T-helper 1 cell (primary cell): ENCODE results near the gene ZNF814.
"Not testable (repeated sequence)": the region's sequence is repeated elsewhere in the genome, so short reads cannot be mapped to it uniquely, and the experiment has no call there.

Source experiments
- DNase-seq, 5 donors: peaks; one replicate each; pipeline ENCODE4 v3.0.0-alpha.2; 2012 to 2020

The ZNF814 gene

DNA sequence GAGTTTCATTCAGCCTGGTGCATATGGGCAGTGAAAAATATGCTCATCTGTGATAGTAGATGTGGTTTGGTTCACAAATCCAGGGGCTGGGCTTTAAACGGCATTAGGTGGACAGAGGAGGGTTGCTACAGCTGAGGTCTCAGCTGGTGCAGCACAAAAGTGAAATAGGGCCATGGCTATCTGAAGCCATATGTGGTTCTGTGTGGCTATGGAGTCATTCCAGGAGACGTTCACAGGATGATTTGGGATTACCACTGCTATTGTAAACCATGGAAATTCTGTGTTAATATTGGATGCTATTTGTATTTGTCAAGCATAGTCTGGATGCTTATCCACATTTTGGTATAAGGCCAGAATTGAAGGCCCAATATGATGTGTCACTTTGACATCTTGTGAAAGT lies 34.7 kb downstream of the ZNF814 start:
- DNase-seq: not testable (repeated sequence)

DNA sequence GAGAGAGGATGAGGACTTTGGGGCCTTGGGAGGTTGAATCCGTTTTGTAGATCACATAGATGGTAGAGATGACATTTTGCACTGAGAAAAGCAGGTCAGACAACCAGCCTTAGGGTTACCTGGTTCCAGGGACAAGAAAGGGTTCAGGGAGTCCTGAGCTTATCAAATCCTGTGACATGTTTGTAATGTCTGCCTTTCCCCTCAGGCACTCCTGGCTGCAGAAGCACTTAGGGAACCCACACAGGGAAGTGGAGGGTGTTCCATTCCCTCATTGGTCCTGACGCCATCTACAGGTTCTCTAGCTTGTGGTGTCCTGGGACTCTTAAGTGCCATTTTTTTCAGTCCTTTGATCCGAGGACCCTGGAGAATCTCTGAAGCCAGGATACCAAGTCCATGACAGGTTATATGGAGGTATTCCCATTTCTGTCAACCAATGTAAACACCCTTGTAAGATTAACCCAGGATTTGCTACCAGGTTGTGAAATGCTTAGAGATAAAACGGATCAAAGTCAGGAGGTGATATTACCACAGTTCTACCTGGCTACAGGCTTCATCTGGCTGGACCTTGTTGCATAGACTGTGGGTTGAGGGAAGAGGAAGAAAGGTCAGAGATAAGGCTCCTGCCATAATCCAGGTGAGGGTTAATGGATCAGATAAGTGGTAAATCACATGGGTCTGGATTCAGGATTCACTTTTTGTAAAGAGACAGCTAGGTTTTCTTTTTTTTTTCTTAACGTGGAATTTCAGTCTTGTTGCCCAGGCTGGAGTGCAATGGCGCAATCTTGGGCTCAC lies 36.8 kb downstream of the ZNF814 start:
- DNase-seq: not testable (repeated sequence)

DNA sequence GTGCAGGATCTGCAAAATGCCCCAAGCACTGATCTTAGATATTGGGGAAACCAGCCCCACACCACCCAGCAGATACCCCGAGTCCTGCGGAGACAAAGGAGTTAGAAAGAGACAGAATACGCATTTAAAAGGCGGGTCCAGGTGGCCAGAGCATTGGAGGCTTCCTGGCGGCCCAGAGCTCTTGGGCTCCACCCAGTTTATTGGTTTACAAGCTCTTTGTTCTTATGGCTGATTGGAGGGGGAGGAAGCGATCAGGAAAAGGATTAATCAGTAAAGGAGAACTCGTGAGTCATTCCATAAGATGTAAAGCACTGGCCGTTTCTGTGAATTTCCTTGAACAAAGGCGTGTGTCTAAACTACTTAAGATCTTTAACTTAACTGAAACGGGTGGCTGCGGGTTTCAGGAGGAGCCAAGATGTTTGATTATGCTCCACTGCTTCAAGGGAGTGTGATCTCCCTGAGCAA lies 38.3 kb downstream of the ZNF814 start:
- no peak for DNase-seq

DNA sequence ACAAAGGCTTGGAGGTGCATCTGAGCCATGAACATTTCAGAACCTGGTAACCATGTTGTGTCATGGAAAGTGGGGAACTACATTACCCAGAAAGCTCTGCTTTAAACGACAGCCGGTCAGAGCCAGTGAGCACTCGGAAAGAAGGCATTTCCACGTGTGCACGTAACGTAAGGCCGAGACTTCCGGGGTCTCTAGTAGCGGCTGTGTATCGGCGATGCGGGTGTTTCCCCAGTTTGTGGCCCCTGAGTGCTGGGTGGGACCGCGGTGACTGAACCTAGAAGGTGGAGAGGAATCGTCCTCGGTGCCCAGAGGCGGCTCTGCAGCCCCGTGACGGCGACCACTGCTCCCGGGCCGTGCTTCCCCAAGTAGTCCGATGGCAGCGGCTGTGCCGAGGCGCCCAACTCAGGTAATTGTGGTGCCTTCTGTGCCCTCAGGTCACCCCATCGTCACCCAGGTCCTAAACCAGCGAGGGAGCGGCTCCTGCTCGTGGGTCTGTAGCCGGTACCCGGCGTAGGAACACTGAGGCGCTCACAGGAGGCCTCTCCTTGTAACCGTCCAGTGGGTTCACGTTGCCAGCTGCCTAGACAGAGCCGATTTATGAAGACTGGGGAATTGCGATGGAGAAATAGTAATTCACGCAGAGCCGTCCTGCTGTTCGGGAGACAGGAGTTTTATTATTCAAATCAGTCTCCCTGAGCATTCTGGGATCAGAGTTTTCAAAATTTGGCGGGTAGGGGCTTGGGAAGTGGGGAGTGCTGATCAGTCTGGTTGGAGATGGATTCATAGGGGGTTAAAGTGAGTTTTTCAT lies 39.0 kb downstream of the ZNF814 start, which contains the start of gene ZNF587:
TSS of gene ZNF587 (plus strand) at position 194 of the 808 bp plus-strand sequence. CDS start at position 374, 180 bp downstream.
- DNase-seq: peak; percentile 68 to 86 (median 73)

DNA sequence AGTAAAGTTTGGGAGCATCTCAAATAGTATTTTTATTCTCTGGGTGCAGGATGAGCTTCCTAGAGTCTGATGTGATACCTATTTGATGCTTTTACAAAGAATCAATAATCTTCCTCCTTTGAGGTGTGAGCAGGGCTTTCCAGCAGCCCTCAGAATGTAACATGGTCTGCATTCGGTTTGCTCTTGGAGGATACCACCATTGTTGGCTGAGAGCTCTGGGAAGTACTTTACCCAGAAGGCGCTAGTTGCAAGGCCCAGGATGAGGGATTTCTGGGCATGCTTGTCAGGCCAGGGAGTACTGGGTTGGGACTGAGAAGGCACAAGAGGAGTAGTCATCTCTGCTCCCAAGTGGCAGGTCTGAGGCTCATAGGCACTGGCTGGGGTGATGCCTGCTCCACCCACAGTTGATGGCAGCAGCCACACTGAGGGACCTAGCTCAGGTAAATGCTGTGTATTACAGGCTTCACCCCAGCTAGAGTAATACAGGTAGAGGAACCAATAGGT lies 39.6 kb downstream of the ZNF814 start:
- not testable (repeated sequence) for DNase-seq

DNA sequence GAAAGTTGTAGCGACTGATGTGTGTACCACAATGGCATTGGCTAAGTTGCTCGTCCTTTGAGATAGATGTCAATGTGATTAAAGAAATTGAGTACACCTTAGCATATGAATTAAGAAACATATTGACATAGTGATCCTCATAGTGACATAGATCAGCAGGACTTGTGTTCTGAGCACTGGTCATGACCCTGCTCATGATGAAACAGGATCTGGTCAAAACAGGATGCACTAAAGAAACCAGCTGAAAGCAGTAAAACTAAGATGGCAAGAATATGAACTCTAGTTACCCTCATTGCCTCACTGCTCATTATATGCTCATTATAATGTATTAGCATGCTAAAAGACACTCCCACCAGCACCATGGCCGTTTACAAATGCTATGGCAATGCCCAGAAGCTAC lies 41.7 kb downstream of the ZNF814 start:
- not testable (repeated sequence) for DNase-seq

DNA sequence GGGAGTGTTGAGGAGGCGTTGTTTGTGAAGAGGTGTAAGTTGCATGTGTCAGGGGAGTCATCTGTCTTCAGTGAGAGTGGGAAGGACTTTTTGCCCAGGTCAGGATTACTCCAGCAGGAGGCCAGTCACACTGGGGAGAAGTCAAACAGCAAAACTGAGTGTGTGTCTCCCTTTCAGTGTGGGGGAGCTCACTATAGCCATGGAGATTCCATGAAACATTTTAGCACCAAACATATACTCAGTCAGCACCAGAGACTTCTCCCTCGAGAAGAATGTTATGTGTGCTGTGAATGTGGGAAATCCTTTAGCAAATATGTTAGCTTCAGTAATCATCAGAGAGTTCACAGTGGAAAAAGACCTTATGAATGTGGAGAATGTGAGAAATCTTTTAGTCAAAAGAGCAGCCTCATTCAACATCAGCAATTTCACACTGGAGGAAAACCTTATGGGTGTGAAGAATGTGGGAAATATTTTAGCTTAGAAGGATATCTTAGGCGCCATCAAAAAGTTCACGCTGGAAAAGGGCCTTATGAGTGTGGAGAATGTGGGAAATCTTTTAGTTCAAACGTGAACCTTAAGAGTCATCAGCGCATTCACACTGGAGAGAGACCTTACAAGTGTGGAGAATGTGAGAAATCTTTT lies 47.6 kb downstream of the ZNF814 start:
- DNase-seq: no peak

DNA sequence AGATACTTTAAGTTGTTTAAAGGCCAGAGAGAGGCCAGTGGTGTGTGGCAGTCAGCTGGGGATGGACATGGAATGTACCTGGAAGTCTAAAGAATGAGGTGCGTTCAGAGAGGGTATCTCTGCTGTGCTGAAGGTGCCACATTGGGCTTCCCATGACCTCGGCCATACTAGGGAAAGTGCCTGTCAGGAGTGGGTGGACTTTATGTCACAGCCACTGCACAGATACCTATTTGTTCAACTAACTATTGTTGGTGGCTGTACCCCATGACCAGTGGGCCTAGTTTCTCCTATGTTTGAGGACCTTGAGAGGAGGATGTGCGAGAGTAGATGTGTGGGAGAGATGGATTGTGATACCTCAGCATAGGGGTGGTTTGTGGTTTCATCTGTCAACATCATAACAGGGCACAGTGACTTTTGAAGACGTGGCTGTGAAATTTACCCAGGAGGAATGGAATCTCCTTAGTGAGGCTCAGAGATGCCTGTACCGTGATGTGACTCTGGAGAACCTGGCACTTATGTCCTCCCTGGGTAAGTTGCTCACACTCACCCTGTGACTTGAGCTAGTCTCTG lies 50.1 kb downstream of the ZNF814 start:
- DNase-seq: not testable (repeated sequence)

DNA sequence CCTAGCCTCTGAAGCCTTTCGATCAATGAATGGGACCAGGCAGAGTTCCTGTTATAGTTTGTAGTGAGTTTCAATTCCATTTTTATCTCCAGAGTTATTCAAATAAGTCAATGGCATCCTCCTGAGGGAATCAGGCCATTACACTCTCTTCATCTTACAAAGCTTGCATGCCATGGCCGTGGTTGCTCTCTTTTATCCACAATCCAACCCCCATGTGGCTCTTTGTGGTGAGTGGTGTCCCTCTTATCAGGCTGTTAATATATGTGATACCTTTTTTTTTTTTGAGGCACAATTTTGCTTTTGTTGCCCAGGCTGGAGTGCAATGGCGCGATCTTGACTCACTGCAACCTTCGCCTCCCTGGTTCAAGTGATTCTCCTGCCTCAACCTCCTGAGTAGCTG lies 51.8 kb downstream of the ZNF814 start:
- not testable (repeated sequence) for DNase-seq

DNA sequence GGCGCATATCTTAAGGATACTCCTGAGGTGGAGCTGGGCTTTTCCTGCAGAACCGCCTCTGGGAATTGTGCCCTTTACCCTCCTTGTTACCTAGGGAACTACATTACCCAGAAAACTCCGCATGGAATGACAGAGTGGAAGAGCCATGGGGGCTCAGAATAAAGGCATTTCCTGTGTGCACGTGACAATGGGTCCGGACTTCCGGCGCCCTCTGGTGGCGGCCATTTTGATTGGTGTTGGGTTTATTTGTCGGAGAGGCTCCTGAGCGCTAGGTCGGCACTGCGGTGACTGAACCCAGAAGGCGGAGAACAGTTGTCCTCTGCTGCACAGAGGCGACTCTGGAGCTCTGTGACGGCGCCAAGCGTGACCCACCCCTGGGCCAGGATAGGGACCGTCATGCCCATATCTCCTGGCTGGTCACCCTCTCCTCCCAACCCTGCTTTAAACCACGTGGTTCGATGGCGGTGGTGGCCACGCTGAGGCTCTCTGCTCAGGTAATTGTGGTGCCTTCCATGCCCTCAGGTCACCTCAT lies 58.7 kb downstream of the ZNF814 start, which contains the start of gene ZNF587B:
TSS of gene ZNF587B (plus strand) at position 229 of the 532 bp plus-strand sequence. CDS start at position 459, 230 bp downstream.
- DNase-seq: peak in 1 of 5 donors; percentile 17

DNA sequence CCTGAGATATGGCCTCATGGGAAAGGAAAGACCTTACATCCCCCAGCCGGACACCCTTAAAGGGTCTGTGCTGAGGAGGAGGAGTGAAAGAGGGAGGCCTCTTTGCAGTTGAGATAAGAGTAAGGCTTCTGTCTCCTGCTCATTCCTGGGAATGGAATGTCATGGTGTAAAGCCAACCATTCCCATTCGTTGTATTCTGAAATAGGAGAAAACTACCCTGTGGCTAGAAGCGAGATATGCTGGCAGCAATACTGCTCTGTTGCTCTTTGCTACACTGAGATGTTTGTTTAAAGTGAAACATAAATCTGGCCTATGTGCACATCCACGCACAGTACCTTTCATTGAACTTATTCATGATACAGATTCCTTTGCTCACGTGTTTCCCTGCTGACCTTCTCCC lies 59.5 kb downstream of the ZNF814 start:
- no peak for DNase-seq

DNA sequence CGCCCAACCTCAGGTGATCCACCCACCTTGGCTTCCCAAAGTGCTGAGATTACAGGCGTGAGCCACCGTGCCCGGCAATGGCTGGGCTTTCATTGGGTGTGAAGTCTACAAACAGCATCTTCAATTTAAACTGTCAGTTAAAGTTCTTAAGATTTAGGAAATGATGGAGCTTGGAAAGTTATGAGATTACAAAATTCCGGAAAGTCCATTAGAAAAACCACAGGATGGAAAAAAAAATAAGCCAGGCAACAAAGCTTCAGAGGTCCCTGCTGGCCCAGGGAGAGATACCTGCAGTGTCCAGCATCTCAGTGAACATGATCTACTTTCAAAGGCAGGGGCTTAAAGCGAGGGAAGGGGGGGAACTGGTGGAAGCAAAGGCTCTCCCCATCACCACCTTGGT lies 63.3 kb downstream of the ZNF814 start:
- no peak for DNase-seq

DNA sequence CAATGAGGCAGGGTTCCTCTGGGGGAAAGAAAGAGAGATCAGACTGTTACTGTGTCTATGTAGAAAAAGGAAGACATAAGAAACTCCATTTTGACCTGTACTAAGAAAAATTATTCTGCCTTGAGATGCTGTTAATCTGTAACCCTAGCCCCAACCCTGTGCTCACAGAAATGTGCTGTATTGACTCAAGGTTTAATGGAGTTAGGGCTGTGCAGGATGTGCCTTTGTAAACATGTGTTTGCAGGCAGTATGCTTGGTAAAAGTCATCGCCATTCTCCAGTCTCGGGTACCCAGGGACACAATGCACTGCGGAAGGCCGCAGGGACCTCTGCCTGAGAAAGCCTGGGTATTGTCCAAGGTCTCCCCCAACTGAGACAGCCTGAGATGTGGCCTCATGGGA lies 65.2 kb downstream of the ZNF814 start:
- DNase-seq: not testable (repeated sequence)

DNA sequence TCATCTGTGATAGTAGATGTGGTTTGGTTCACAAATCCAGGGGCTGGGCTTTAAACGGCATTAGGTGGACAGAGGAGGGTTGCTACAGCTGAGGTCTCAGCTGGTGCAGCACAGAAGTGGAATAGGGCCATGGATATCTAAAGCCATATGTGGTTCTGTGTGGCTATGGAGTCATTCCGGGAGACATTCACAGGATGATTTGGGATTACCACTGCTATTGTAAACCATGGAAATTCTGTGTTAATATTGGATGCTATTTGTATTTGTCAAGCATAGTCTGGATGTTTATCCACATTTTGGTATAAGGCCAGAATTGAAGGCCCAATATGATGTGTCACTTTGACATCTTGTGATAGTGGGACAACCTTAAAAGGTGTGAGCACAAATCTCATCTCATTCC lies 65.7 kb downstream of the ZNF814 start:
- not testable (repeated sequence) for DNase-seq

DNA sequence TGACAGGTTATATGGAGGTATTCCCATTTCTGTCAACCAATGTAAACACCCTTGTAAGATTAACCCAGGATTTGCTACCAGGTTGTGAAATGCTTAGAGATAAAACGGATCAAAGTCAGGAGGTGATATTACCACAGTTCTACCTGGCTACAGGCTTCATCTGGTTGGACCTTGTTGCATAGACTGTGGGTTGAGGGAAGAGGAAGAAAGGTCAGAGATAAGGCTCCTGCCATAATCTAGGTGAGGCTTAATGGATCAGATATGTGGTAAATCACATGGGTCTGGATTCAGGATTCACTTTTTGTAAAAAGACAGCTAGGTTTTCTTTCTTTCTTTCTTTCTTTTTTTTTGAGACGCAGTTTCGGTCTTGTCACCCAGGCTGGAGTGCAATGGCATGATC lies 67.3 kb downstream of the ZNF814 start:
- not testable (repeated sequence) for DNase-seq

DNA sequence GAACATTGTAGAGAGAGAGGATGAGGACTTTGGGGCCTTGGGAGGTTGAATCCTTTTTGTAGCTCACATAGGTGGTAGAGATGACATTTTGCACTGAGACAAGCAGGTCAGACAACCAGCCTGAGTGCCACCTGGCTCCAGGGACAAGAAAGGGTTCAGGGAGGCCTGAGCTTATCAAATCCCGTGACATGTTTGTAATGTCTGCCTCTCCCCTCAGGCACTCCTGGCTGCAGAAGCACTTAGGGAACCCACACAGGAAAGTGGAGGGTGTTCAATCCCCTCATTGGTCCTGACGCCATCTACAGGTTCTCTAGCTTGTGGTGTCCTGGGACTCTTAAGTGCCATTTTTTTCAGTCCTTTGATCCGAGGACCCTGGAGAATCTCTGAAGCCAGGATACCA lies 67.7 kb downstream of the ZNF814 start:
- DNase-seq: not testable (repeated sequence)

DNA sequence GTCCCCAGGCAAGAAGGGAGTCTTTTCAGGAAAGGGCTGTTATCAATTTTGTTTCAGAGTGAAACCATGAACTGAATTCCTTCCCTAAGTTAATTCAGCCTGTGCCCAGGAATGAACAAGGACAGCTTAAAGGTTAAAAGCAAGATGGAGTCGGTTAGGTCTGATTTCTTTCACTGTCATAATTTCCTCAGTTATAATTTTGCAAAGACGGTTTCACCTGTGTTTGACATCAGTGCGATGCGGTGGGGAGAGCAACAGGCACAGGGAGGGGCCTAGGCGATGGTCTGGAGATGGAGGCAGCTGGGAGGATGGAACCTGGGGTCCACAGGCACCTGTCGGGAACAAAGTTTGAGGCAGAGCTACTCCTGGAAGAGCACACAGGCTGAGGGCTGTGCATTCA lies 68.2 kb downstream of the ZNF814 start:
- no peak for DNase-seq

DNA sequence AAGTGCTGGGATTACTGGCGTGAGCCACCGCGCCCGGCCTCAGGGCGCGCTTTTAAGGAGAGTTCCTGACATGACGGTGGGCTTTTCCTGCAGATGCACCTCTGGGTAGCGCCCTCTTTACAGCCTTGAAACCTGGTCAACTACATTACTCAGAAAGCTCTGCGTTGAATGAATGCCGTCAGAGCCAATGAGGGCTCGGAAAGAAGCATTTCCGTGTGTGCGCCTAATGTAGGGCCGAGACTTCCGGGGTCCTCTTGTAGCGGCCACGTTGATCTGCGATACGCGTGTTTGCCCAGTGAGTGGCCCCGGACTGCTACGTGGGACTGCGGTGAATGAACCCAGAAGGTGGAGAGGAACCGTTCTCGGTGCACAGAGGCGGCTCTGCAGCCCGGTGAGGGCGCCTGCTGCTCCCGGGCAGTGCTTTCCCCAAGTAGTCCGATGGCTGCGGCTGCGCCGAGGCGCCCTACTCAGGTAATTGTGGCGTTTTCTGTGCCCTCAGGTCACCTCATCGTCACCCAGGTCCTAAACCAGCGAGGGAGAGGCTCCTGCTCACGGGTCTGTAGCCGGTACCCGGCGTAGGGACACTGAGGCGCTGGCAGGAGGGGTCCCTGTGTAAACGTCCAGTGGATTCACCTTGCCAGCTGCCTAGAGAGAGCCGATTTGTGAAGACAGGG lies 69.2 kb downstream of the ZNF814 start:
- peak; percentile 60 to 90 (median 76) for DNase-seq

DNA sequence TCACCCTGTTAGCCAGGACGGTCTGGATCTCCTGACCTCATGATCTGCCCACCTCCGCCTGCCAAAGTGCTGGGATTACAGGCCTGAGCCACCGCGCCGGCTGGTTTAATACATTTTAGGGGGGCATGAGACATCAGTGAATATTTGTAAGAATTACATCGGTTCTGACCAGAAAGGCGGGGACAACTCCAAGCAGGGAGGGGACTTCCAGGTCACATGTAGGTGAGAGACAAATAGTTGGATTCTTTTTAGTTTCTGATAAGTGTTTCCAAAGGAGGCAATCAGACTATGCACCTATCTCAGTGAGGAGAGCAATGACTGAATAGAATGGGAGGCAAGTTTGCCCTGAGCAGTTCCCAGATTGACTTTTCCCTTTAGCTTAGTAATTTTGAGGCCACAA lies 70.5 kb downstream of the ZNF814 start:
- DNase-seq: no peak

DNA sequence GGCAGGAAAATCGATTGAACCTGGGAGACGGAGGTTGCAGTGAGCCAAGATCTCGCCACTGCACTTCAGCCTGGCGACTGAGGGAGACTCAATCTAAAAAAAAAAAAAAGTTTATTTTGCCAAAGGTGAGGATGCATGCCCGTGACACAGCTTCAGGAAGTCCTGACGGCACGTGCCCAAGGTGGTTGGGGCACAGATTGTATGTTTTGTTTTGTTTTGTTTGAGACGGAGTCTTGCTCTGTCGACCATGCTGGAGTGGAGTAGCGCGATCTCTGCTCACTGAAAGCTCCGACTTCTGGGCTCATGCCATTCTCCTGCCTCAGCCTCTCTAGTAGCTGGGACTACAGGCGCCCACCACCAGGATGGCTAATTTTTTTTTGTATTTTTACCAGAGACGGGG lies 70.9 kb downstream of the ZNF814 start:
- no peak for DNase-seq

DNA sequence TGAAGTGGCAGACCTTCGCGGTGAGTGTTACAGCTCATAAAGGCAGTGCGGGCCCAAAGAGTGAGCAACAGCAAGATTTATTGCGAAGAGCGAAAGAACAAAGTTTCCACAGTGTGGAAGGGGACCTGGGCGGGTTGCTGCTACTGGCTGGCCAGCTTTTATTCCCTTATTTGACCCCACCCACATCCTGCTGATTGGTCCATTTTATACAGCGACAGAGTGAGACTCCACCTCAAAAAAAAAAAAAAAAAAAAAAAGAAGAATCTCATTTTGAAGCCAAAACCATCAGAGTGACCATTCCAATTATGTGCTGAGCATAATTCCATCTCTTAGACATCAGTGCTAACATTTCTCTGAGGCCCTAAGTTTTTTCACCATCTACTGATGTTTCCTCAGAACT lies 72.2 kb downstream of the ZNF814 start:
- no peak for DNase-seq
